CD4-positive, alpha-beta T cell treated with Interleukin-2 at 100 ng/mL for 4 hours (primary cell): ENCODE measurements around the gene ADAT1.
"Not testable (repeated sequence)": the region's sequence is repeated elsewhere in the genome, so short reads cannot be mapped to it uniquely, and the experiment has no call there.

Experiments
- DNase-seq: peaks from one replicate; pipeline ENCODE4 v3.0.0-alpha.2; 2020; ENCODE audit warnings: low spot score

The ADAT1 gene

DNA sequence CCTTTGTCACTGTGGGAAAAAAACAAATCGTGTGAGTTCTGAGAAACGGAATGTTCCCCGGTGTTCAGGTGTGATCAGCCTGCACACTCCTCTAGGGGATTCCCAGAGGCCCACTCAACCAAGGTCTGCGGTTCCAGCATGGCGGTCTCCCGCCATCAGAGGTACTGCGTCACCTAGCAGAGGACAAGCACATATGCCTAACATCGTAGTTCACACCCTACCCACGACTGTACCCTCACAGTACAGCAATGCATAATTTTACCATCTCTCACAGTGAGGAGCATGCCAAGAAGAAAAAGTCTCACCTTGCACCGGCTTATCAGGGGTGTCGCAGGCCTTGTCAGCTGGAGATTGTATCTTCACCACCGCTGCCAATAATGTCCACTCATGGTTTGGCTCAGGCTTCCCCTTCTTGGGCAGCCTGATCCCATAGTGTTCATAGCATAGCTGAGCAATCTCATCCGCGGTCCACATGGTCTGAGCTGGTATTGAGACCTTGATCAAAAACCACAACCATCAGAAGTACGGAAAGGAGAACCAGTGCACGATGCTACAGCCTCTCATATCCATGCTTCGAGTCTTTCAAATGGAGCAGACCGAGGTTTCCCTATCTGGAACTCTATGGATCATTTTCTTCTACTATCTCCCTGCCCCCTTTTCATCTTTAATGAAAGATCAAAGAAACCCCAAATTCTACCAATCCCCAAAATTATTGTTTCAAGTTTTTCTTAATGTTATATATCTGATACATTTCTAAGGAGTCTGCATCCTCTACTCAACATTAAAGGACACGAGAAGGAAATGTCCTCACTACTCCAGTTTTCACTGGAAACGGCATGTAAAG lies 2.5 kb downstream of the ADAT1 start:
- peak; percentile 80 for DNase-seq

DNA sequence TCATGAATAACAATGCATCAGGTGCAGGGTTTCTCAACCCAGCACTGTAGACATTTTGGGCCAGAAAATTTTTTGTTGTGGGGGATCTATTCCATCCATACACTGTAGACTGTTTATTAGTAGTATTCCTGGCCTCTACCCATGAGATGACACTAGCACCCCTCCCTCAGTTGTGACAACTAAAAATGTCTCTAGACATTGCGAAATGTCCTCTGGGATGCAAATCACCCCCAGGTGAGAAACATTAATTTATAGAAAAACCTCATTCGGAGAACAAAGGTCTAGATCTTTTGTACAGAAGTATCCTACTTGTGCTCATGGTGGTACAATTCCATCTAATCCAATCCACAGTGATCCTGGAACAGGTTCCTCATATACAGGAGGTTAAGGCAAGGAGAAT lies 4.3 kb downstream of the ADAT1 start:
- DNase-seq, result no peak

DNA sequence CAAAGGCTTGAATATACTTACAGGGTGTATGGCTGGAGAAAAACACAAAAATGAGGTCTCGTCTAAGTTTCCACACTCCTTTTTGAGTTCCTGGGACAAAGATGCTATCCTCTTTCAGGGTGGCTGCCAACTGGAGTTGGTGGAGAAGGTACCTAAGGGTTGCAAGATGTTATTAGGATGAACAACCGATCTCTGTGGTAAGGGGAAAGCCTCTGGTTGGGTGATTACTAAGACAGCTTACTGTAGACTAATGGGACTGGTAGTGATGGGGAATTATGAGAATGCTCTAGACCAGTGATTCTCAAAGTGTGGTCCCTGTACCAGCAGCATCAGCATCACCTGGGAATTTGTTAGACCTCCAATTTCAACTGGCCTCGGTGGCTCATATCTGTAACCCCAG lies 6.0 kb downstream of the ADAT1 start:
- no peak for DNase-seq

DNA sequence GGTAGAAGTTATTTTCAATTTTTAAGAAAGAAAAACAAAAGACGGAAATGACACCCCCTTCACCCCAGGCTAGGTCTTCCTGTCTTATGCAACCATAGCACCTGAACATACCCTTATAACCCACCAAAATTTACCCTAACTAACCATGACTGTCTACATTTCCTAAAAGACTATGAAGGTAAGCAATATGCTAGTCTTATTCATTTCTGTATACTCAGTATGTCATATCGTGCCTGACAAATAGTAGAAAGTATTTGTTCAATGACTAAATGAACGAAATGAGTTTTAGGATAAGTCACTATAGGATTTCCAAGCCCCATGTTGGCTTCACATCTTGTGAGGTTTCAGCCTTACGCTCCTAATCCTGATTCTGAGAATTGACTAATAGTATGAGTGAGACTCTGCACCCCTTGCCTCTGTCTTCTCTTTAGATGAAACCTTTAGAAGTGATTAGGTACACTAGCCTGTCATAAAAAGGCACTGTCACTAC lies 6.5 kb downstream of the ADAT1 start:
- peak; percentile 37 for DNase-seq

DNA sequence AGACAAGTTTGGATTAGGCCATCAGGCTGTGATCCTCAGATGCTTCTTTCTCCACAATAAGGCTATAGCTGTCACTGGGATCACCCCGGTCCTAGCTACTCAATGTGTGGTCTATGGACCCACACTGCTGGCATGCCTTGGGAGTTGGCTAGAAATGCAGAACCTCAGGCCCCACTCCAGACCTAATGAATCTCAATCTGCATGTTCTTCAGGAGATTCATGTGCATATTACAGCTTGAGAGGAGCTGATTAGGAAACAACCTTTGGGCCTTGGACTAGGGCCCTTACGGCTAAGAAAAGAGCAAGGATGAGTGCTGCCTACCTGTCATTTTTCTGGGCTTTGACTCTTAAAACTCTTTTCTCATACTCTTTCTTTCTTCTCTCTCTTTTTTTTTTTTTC lies 7.5 kb downstream of the ADAT1 start:
- DNase-seq, result no peak

DNA sequence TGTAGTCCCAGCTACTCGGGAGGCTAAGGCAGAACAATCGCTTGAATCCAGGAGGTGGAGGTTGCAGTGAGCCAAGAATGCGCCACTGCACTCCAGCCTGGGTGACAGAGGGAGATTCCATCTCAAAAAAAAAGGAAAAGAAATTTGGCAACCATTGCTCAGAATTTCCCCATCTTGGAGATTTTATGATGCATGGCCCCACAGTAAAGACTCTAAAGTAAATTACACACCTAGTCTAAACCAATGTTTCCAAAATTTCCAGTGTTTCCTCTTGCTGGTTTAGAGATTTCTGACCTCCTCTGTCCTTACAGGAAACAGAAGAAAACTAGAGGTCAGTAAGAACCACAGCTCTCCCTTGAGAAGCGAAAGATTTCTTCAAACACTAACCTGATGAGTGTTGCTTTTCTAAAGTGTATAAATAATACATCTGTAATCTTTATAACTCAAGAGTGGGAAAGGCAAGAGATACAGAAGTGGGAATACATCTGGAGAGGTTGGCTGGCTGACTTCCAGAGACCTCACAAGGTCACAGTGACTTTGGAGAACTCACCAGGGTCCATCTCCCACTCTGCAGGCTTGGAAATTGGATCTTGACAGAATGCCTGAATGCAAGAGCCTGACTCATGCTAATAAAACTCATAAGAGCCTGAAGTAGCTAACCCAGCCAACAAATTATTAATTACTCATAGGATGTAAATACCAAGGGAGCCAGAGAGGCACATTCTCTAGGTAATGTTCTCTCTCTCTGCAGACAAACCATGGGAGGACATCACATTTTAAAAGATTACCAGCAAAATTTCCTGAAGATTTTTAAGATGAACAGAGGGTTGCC lies 8.8 kb downstream of the ADAT1 start:
- DNase-seq, result no peak

DNA sequence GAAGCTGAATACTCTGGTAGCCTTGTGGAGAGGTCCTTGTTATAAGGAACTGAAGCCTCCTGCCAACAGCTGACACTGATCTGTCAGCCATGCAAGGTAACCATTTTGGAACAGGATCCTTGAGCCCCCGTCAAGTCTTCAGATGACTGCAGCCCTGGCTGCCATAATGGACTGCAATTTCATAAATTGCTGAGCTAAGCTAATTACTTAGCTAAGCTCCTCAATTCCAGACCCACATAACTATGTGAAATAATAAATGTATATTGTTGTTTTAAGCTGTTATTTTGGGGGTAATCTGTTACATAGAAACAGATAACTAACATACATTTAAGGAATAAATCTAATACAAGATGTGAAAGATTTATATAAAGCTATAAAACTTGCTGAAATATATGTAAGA lies 16.6 kb downstream of the ADAT1 start:
- no peak for DNase-seq

DNA sequence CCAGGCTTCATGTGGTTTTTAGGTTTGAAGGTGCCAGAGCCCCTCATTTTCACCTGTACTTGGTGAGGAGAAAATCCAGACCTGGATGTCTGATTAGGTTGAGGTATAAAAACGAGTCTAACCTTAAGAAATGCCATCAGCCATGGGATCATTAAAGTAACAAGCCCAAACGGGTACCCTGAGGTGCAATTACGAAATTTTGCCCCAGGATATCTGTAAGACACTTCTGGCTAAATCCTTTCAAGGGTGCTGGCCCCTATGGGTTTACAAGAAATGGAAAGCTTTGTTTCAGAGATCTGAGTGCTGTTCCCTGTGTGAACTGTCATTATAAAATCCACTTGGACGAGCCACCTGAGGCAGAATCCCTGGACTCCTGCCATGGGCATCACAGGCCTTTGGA lies 19.8 kb downstream of the ADAT1 start:
- no peak for DNase-seq

DNA sequence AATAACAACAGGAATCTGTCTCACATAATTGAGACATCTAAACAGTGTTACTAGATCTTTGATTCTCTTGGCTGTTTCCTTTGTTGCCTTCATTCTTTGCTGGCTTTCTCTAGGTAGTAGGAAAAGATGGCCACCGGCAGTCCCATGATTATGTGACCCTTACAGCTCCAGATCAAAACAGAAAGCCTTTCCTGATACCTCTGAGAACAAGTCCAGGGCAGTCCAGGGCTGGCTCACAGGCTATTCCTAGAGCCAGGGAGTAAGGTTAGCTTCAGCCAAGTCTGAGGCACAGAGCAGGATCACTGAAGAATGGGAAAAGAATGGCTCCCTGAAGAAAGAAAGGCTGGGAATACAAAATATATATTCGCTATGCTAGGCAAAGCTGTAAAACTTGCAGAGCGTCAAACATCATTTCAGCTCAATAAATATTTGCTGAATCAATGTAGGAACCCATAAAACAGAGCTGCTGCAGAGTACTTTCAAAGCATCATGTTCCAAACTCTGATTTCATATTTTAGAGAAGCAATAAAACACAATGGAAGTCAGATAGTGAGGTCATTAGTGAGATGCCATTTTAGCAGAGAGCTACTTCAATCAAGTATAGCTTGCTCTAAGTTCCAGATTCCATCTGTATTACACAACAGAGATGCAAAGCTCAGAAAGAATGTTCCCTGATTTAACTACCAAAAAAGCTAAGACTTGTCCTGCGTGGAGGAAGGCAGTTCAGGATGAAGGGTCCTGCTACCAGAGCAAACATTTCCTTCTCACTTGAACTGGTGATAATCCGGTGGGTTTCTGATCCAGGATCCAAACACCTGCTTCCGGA lies 23.4 kb downstream of the ADAT1 start:
- DNase-seq, result no peak

DNA sequence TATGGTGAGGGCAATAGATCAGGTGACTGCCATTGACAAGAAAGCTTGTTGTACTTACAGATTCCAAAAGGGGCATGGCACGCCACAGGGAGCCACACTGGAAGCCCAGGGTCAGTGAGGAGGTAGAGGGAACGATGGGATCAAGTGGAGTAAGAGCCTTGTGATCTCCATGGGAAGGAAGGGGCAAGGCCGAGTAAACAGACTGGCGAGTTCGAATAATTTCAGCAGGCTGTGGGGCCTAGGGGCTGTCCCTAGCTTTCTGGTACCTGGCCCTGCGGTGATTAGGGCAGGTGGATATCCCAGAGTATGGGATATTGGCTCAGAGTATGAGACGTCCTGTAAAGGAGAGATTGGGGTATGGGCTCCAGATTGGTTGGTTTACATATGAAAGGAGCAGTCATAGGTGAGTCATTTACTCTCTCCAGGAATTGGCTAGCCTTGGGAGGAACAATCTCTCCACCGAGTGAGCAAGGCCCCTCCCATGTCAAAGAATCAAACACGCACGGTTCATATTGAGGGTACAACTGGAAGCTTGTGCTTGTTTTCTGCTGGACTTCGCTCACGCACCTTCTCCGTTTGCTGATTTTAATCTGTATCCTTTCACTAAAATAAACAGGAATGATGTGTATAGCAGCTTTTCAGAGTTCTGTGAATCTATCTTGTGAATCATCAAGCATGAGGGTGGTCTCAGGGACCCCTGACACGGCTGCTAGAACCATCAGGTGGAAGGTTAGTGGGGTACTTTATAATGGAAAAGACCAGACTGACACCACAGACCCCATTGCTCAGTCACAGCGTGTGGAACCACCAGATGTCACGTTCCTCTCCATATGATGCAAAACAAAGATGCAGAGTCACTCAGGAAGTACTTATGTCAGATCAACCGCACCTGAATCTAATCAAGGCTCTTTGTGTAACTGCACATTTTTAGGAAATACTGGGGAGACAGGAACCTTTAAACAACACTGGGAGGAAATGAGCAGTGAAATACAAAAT lies 29.0 kb downstream of the ADAT1 start:
- no peak for DNase-seq

DNA sequence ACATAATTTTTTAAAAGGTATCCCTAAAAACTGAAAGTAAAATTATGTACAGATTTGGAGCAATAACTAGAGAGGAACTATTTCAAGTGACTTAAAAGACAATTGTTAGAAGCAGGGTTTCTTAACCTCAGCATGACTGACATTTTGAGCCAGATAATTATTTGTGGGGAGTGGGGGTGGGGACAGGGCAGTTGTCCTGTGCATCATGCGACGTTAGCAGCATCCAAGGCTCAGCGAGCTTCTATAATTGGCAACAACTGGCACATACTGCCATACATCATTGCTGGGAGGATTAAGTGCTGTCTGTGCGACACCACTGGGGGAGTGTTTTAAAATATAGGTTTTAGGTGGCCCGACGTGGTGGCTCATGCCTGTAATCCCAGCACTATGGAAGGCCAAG lies 29.8 kb downstream of the ADAT1 start:
- no peak for DNase-seq

DNA sequence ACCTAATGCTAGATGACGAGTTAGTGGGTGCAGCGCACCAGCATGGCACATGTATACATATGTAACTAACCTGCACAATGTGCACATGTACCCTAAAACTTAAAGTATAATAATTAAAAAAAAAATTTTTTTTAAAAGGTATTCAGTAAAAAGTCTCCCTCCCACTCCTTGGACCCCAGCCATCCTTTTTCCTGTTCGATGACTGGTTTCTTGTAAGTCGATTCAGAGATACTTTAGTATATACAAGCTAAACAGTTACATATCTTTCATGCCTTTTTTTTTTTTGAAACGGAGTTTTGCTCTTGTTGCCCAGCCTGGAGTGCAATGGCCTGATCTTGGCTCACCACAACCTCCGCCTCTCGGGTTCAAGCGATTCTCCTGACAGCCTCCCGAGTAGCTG lies 31.2 kb downstream of the ADAT1 start:
- not testable (repeated sequence) for DNase-seq

DNA sequence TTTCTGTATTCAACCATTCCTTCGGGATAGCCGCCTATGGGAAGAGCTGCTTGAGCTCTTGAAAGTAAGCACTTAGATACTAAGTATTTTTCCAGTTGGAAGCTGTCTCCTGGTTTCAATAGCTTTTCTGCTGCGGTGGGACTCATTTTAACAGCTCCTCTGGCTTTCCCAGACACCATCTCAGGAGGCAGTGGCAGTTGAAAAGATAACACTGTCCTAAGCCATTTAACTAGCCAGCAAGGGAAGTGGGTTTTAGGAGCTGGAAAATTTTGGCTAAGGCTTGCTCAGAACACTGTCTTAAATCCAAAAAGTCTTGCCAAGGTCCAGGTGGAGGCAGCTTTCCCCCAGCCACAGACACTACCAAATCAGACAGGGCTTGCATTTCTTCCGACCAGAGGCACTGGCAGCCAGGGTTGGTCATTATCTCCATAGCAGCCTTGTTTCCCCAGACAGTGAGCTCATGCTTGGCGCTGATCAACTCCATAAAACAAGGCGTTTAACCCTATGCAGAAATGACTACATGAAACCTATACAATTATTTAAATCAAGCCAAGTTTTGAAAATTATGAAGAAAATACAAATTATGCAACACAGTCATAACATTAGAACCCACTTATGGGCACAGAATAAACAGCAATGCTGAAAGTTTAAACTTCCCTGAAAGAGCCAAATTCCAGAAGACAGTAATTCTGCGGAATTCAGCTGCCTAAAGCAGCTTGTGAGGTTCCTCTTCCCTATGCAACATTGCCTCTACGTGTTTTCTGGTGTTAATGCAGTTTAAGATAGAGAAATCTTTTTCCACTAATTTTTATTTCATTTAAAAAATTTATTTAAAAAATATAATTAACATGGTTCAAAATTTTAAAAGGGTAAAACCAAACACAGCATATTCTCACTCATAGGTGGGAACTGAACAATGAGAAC lies 31.9 kb downstream of the ADAT1 start:
- no peak for DNase-seq

DNA sequence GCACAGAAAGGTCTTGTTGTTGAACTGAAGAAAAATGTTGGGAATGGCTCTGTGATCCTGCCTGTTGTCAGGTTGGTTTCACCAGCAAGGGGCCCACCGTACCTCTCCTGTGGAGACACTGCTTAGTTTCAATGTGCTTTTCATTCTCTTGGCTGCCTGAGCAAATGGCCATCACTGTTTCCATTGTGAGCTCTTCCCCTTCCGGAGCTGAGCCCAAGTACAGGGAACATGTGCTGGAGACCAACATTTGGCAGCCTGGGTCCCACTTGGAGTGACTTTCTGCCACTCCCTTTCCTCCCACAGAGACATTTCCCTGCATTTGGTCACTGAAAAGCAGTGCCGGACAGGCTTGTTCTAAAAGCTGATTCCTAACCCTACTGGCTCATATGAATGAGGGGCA lies 33.8 kb downstream of the ADAT1 start:
- DNase-seq, result no peak

DNA sequence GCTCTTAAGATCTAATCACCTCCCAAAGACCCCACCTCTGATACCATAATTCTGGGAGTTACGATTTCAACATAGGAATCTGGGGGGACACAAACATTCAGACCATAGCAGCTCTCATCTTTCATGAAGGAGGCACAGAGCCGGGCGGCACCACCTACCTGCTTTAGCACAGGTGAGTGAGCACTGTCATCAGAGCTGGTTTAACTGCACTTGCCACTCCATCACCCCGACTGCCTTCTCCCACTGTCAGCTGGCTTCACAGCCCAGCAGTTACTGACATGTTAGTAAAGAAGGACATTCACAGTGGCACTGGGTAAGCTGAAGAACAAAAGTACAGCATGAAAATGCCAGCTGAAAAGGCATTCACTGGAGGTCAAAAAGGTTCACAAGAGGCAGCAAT lies 34.4 kb downstream of the ADAT1 start:
- DNase-seq, result no peak

DNA sequence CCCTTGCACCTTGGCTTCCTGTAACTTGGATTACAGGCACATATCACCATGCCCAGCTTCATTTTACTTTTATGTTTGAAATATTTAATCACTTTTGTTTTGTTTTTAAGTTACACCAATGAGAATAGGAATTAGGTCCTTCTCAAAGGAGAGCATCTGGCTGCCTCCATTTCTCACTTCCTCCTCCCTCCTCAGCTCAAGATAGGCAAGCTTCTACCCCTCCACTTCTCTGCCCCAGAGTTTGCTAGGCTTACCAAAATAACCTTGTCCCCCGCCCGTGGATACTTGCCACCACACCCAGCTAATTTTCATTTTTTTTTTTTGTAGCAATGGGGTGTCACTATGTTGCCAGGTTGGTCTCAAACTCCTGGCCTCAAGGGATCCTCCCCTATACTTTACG lies 39.0 kb downstream of the ADAT1 start:
- DNase-seq, result no peak

DNA sequence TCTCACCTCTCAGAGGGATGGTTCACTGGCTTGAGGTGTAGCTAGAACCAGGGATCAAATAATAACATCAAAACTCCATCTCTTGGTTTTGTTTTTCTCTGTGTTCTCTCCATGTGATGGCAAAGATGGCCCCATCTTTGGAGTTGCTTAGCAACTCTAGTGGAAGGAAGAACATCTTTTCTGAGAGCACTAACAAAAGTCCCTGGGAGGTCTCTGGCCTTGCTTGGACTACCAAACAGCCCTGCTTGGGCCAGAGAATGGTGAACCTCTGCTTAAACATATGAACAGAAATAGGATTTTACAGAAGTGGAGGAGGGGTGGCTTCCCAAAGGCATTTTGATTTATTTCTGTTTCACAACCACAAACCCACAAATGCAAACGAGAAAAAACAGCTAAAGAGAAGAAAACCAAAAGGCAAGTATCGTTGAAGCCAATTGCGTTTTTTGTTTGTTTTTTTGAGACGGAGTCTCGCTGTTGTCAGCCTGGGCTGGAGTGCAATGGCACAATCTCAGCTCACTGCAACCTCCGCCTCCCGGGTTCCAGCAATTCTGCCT lies 43.7 kb downstream of the ADAT1 start:
- DNase-seq, result no peak

DNA sequence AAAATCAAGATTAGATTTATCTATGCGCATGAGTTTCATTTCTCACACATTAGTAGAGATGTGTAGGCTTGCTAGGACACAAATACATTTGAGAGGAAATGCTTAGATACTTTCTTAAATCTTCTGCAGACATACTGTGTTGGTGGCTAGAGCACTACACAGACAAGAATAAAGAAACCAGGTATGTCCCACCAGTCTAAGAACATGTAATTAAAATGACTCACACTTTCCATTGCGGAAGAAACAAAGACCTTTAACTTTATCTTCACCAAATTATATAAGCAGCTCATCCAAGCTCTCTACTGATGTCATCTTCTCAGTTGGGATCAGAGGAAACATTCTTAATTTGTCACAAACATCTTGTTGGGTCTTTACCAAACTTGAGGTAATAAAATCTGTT lies 44.4 kb downstream of the ADAT1 start:
- no peak for DNase-seq

DNA sequence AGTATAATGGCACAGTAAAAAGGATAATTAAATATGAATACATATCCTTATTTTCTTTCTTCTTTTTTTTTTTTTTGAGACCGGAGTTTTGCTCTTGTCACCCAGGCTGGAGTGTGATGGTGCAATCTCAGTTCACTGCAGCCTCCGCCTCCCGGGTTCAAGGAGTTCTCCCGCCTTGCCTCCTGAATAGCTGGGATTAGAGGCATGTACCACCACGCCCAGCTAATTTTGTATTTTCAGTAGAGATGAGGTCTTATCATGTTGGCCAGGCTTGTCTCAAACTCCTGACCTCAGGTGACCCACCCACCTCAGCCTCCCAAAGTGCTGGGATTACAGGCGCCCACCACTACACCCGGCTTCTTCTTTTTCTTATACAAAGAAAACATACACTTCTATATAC lies 44.9 kb downstream of the ADAT1 start:
- DNase-seq, result no peak

DNA sequence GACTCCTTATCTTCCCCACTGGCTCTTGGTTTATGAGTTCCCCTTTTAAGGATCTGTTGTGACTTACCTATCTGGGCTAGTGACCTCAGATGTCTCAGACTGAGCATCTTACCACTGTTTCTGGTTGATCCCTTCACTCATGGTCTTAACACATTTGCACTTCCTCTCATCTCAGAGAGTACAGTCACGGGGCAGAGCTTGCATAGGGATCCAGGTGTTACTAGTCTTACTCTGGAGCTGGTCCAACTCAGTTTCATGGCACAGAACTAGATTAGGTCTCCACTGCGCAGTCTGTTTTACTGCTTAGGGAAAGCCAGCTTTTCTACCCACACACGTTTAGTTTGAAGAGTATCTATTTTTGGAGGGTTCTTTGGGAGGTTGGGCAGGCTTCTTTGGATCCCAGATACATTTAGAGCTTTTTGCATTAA lies 46.7 kb downstream of the ADAT1 start:
- no peak for DNase-seq
